ENCODE measurements around the gene COQ9.
A peak's percentile ranks its signal among the peaks of the same experiment; 100 is the strongest.
"Not testable (repeated sequence)": the region's sequence is repeated elsewhere in the genome, so short reads cannot be mapped to it uniquely, and the experiment has no call there.

Gene COQ9

DNA sequence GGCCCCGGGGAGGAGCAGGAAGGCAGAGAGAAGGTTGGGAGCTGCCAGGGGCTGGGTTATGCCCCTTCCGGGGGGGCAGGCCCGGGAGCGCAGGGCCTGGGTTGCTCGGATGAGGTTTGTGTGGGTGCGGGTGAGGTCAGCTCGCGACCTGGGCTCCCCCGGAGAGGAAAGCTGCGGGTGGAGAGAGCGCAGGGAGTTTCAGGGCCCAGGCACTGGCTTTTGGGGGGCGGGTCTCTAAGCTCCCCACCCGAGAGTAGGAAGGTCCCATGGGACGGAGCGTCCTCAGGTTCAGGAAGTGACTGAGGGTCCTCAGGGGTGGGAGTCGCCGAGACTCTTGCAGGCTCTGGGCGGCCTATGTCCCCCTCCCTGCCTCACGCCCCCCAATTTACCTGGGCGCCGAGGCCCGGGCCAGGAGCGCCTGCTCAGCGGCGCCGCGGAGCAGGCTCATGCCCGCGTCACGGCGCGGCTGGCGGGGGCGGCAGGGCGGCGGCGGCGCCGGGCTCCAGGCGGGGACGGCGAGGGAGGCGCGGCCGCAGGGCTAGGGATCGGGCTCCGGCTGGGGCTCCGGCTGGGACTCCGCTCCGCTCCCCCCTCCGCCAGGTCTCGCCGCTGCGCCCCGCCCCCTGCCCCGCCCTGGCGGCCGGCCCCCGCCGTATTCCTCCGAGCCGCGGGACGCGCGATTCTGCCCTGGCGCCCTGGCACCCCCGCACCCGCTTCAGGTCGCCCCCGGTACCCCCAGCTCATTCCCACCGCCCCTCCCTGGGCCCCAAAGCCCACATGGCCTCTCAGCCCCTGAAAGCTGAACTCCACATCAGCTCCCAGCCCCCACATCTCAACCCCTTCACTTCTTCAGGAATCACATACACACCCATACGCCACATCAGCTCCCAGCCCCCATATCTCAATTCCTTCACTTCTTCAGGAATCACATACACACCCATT, 38.9 kb downstream of the COQ9 start, which contains the start of gene DOK4:
TSS of gene DOK4 (minus strand) at position 578 of the 942 bp plus-strand sequence. CDS start 6,986 bp downstream, outside the sequence.
- peak; percentile 84 for DNase-seq

DNA sequence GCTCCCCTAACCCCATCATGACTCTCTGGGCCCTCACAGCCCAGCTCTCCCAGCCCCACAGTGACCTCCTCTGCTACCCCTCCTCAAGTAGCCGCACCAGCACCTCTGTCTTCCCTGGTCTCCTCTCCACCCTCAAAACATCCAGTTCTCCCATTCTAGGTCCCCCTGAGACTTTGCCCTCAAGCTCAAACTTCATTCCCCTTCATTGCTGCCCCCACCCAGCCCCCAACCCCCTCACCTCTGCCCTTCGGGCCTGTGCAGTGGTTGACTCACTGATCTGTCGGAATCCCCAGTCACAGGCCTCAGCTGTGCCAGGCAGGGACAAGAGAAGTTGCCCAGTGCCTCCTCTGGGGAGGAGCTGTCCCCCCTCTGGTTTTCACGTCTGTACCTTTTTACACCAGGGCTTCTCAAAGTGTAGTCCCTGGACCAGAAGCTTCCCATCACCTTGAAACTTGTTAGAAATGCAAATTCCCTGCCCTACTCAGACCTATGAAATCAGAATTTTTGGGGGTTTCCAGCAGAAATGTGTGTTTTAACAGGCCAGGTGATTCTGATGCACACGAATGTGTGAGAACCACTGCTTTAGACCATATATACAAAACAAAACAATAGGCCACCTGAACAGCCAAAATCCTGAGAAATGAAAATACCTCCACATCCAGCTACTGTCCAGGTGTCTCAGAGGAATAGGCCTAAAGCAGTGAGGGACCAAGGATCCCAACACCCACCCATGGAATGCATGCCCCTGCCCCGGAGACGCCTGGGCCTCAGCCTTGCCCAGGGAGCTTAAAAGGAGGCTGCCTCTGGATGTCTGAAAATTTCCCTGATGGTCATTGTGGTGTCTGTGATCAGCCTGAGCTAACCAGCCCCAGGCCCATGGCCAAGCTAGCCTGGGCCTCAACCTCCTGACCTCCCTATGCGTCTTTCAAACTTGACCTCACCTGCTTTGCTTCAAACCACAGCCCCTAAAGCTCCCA, 39.9 kb downstream of the COQ9 start:
- DNase-seq = no peak

DNA sequence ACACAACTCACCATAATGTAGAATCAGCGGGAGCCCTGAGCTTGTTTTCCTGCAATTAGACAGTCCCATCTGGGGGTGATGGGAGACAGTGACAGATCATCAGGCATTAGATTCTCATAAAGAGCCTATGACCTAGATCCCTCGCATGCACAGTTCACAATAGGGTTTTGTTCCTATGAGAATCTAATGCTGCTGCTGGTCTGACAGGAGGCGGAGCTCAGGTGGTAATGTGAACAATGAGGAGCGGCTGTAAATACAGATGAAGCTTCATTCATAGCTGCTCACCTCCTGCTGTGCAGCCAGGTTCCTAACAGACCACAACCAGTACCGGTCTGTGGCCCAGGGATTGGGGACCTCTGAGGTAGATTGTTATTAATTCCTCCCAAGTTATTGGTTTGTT, 42.0 kb downstream of the COQ9 start:
- no peak for DNase-seq

DNA sequence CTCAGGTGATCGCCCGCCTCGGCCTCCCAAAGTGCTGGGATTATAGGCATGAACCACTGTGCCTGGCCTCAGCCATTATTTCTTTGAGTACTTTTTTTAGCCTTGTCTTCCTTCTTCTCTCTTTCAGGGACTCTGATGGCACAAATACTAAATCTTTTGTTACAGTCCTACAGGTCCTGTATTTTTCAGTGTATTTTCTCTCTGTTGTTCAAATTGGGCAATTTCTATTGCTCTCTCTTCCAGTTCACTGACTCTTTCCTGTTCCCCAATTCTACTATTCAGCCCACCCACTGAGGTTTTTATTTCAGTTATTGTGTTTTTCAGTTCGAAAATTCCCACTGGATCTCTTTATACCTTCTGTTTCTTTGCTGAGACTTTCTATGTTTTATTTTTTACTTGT, 46.5 kb downstream of the COQ9 start:
- no peak for DNase-seq

DNA sequence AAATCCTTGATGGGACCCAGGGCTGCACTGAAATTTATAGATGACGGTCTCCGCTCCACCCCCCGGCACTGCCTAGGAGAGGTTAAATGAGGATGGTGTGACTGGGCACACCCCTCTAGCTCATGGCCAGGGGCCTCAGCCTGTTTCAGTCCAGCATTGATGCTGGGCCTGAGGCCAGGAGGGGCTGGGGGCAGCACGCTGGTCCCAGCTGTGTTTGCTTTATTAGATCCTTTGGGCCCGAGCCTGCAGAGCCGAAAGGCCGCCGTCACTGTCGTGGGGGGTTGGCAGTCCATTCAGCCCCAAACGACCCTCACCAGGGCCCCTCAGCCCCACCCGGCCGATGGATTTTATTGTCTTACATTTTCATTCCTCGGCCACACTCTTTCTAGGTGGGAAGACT, 49.8 kb downstream of the COQ9 start:
- DNase-seq = no peak

DNA sequence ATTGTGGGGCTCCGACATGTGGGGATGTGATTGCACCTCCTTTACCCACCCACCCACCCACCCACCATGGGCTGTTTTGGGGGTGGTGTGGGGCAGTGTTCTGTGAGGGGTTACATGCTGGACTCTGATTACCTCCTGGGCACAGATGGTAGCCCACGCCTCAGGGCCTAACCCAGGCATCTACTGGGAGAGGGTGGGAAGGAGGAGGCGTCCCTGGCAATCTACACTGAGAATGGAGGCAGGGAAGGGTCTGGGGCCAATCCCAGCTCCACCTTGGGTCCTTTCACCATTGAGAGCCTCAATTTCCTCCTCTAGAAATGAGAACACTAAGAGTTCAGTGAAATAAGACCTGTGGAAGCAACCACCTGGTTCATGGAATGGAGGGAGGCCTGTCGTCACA, 50.8 kb downstream of the COQ9 start:
- no peak for DNase-seq

DNA sequence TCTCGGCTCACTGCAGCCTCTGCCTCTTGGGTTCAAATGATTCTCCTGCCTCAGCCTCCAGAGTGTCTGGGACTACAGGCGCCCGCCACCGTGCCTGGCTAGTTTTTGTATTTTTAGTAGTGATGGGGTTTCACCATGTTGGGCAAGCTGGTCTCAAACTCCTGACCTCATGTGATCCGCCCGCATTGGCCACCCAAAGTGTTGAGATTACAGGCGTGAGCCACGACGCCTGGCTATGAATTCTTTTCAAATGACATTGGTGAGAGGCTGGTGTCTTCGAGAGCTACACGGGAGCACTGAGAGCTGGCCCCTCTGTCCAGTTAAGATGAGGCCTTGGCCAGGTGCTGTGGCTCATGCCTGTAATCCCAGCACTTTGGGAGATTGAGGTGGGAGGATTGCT, 52.7 kb downstream of the COQ9 start:
- DNase-seq = not testable (repeated sequence)

DNA sequence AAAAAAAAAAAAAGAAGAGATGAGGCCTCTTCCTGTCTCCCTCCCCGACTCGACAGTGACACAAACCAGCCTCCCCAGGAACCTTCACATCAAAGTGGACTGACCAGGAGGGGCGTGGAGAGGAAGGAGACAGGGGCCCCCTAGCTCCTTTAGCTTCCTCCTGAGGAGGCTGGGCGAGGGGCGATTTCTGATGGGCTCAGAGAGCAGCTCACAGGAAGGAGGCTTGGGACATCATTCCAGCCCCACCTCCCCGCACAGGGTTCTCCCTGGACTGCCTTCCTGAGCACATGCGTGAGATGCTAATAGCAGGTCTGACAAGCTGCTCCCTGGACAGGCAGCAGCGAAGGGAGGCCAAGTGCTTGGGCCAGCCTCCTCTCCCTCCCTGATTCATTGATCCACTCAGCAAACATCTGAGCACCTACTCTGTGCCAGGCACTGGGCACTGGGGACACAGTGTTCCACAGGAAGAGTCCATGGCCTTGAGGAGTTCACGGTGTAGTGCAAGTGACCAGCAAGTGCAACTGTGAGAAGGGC, 53.4 kb downstream of the COQ9 start:
- no peak for DNase-seq

DNA sequence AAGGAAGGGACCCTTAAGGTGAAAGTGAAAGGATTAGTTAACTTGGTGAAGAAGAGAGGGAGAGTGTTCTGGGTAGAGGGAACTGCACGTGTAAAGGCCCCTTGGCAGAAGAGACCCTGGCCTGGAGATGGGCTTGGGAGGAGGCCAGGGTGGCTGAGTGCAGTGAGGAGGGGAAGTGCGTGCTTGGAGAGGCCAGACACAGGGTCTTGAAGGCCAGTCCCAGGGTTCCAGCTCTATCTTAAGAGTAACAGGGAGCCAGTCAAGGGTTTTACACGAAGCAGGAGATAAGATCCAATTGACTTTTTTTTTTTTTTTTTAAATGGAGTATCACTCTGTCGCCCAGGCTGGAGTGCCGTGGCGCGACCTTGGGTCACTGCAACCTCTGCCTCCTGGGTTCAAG, 54.2 kb downstream of the COQ9 start:
- DNase-seq = no peak

DNA sequence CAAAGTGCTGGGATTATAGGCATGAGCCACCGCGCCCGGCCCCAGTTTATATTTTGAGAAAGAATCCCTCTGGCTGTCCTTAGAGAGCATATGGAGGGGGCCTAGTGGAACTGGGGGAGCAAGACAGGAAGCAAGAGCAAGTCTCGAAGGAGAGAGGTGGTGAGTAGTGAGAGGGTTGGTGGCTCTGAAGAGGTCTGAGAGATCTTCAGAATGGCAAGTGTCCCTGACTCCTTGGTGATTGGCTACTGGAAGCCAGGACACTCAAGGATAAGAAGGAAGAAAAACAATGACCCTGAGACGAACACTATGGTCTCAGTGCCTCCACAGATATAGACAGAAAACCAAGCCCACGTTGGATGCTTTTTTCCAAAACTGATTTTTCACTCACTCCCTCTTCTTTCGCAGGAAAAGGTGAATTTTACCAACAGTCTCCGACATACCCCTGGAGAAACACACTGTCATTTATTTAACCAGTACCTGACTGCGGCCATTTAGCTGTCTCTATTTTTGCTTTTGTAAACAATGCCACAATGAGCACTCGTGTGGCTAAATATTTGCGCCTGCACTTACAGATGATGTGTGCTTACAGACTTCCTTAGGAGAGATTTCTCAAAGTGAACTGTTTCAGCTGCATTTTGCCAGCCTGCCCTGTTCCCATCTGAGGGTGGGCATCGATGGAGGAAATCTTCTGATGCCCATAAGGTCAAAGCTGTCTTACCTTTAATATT, 54.9 kb downstream of the COQ9 start:
- DNase-seq = peak; percentile 60

DNA sequence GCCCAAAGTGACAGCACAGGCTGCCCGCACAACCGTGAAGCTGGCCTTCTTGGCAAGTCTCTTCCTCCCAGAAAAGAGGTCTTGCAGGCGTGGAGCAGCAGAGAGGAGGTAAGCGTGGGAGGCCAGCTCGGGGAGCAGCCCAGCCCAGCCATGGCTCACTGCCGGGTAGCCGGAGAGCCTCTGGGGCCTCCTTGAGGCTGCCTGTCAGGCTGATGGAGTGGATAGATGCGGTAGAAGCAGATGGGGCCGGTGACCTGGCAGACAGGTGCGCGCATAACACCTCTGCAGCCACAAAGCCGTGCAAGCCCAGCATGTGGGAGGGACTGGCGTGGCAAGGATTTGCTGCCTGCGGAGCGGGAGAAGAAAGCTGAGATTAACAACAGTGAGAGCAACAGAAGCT, 56.1 kb downstream of the COQ9 start:
- peak; percentile 92 for DNase-seq

DNA sequence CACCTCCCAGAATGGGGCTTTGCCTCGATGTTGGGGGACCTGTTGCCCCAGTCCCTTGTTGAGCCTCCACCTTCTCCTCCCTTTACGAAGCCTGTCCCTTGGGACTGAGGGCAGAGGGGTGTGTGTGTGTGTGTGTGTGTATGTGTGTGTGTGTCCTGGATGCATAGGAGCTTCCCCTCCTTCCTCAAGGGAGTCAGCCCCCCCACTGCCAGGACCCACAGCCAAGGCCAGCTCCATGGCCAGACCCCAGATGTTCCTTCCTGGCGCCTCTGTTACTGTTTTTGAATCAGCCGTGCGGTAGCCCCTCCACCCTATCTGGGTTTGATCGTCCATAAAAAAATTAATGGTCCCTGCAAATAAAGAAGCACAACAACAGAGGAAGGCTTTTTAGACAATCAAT, 56.7 kb downstream of the COQ9 start:
- peak; percentile 62 for DNase-seq

DNA sequence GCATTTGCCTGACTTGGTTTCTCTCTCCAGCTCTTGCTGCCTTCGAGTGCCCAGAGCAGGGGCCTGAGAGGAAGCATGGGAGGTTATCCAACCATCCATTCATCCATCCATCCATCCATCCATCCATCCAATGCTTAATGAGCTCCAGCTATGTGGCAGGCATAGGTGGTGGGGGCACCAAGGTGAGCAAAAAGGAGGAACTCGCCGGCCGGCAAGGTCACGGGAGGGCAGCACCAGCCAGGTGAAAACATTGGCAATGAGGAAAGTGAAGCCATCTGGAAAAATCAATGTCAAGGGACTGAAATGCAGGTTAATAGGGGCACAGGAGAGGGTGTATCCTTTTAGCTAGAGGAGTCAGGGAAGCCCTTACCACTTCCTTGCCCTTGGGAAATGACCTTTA, 57.2 kb downstream of the COQ9 start:
- DNase-seq = no peak

DNA sequence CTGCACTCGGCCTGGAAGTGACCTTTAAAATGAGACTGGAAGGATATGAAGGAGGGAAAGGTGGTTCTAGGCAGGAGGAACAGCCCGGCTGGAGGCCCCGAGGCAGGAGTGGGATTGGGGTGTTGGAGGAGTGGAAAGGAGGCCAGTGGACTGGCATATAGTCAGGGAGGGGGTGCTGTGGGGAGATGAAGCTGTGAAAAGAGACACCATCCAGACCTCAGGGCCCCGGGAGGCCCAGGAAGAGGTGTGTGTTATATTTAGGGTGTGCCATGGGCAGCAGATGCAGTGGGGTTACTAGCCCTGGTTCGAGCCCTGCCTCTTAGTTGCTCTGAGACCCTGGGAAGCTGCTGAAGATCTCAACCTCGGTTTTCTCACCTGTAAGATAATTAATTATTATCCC, 57.9 kb downstream of the COQ9 start:
- DNase-seq = no peak

DNA sequence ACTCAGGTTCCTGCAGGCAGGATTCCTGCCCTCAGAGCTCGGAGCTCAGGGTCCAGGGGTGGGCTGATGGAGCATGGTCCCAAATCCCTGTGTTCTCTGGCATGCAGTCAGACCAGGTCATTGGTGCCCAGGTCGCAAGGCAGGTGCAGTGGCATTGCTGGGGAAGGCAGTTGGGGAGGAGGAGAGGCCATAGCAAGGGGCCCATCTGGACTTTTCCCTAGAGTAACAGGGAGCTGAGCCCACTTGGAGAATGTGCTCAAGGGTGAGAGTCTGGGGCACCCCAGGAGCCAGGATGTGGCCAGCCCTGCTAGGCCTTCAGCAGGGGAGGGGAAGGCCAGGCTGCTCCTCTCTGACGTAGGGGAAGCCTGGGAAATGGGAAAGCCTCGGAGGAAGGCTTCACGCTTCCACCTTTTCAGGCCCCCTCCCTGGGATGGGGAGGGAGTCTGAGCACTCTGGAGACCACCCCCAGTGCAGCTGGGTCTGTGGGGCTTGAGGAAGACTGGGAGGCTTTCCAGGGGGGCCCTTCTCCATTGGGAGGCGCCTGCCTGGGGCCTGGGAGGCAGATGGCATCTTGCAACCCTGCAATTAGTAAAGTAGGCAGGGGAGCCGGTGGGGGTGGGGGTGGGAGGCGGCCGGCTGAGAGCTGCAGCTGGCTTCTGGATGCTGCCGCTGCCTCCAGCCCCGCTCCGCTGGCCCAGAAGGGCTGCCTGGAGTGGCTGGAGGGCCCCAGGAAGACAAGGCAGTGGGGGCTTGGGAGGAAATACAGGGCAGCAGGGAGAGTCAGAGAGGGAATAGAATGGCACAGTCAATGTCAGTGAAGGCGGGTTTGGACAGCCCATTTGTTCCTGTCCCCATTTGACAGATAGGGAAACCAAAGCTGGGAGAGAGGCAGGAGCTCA, 60.1 kb downstream of the COQ9 start:
- DNase-seq = peak; percentile 93

DNA sequence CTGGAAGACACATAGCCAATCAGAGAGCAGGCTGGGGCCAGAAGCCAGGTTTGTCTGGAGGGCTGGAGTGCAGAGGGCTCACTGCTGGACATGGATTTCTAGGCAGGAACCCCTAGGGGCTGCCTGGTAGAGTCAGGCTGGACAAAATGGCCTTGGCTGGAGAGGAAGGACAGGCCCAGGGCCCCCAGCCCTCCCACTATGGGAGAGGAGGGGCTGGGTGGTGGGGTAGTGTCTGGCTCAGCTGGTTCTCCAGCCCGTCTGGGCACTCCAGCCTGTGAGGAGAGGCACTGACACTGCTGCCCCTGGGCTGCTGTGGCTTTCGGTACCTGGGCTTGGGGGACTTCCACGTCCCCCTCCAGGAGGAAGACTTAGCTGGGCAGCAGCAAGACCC, 60.8 kb downstream of the COQ9 start:
- no peak for DNase-seq

DNA sequence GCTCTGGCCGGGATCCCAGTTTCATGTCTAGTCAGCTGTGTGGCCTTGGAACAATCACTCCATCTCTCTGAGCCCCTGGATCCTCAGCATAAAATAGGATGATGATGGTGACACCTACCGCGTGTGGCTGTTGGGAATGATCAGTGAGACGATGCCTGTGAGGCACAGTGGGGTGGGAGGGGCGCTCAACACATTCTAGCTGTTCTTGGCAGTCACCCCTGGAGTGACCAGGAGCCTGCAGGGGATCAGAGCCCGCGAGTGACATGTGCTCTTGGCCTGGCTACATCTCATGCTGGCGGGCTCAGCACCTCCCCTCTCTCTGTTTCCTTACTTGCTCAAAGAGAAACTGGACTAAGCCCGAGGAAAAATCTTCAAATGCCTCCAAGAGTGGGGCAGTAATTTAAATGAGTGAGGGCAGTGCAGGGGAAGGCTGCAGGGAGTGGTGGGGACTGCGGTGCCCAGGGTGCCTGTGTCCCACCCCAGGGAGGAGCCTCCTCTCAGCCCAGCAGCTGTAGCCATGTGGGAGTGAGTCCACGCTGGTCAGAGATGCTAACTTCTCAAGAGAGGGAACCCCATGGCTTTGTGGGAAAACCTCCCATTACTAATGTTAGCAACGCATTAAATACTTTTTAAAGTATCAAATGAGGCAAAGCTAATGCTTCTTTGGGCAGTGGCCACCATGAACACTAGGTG, 62.1 kb downstream of the COQ9 start:
- peak; percentile 9 for DNase-seq

DNA sequence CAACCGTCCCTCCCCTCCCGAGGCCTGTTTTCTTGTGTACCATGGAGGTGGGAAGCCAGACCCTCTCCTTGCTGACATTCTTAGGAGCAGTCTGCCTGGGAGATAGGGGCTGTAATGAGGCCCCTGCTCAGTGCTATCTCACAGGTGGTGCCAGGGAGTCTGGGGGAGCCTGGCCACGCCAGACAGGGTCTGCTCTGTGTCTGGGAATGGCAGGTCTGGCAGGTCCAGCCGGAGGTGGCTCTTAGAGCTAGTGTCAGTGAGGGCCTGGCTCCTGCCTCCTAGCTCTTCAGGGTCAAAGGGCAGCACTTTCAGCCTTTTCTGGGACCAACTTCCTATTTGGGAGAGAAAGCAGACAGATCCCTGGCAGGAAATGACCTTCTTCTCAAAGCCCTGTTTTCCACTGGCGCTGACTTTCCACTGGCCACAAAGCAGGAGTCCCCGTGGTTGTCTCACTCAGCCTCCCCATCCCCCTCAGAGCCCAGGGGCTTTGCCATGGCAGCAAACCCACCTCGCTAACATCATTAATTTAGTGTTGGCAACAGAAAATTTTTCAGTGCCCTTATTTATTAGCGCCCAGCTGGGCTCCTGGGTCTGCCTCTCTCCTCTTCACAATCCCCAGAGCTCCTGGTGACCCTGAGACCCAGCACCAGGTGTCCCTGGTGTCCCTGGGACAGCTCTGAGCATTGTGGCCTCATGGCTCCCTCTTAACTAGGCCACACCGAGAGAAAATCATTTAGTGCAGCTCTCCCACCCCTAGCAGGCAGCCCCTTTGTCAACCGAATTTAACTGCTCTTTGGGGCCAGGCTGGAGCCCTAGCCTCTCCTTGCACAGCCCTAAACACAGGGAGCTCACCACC, 63.0 kb downstream of the COQ9 start:
- no peak for DNase-seq
